ENCODE results near the gene CPSF4.

The CPSF4 gene

GRCh38 chr7:99468336-99468918 lies 29.7 kb downstream of the CPSF4 start:
- no peak for TF ChIP-seq CTCF (IDR thresholded peaks at IDR 0.05; ENCODE audit: low read depth, low read length)
- H3K27me3 ChIP-seq (ENCODE audit: insufficient read depth, low read depth, severe bottlenecking) = no peaks in the 10 kb centered on the region
- no peak overlapping the region for H3K4me3 ChIP-seq (ENCODE audit: low read depth, low read length)
- no peak for DNase-seq
- H3K27ac ChIP-seq = no peak overlapping the region
- H3K36me3 ChIP-seq = peaks cover 13% of the 10 kb centered on the region
- no peaks in the 10 kb centered on the region for H3K9me3 ChIP-seq (ENCODE audit: severe bottlenecking)

GRCh38 chr7:99469381-99470065 lies 30.8 kb downstream of the CPSF4 start:
- no peaks in the 10 kb centered on the region for H3K9me3 ChIP-seq (ENCODE audit: severe bottlenecking)
- H3K4me3 ChIP-seq (ENCODE audit: low read depth, low read length) = no peak overlapping the region
- TF ChIP-seq CTCF (IDR thresholded peaks at IDR 0.05; ENCODE audit: low read depth, low read length) = no peak
- peaks cover 2% of the 10 kb centered on the region for H3K36me3 ChIP-seq
- DNase-seq = no peak
- no peaks in the 10 kb centered on the region for H3K27me3 ChIP-seq (ENCODE audit: insufficient read depth, low read depth, severe bottlenecking)
- H3K27ac ChIP-seq = no peak overlapping the region

- Histone ChIP-seq H3K27me3 (ENCODE audit: insufficient read depth, low read depth, severe bottlenecking) (no peaks in the 10 kb centered on the region), H3K27ac (peak within 1 kb of the TSS; percentile 95), H3K4me3 (ENCODE audit: low read depth, low read length) (peak within 1 kb of the TSS; percentile 95), H3K9me3 (ENCODE audit: severe bottlenecking) (no peaks in the 10 kb centered on the region), H3K36me3 (peaks cover 12% of the 10 kb centered on the region)
- no peak for TF ChIP-seq CTCF (IDR thresholded peaks at IDR 0.05; ENCODE audit: low read depth, low read length)
- DNase-seq = peak; percentile 97
These were observed 34.0 kb downstream of the CPSF4 start, which contains the start of gene ZNF789 for GRCh38 chr7:99472561-99473314. Gene ZNF789 (plus strand): TSS chr7:99472890. CDS start chr7:99476457, 3,567 bp downstream.

- Histone ChIP-seq H3K36me3 (peaks cover 17% of the 10 kb centered on the region), H3K4me3 (ENCODE audit: low read depth, low read length) (peak overlapping the region; percentile 95), H3K27me3 (ENCODE audit: insufficient read depth, low read depth, severe bottlenecking) (no peaks in the 10 kb centered on the region), H3K27ac (peak overlapping the region; percentile 95), H3K9me3 (ENCODE audit: severe bottlenecking) (no peaks in the 10 kb centered on the region)
- TF ChIP-seq CTCF (IDR thresholded peaks at IDR 0.05; ENCODE audit: low read depth, low read length) = no peak
- DNase-seq = no peak
These were observed 34.5 kb downstream of the CPSF4 start for GRCh38 chr7:99473315-99473596.

- TF ChIP-seq CTCF (IDR thresholded peaks at IDR 0.05; ENCODE audit: low read depth, low read length) = no peak
- Histone ChIP-seq H3K36me3 (peaks cover 45% of the 10 kb centered on the region), H3K27me3 (ENCODE audit: insufficient read depth, low read depth, severe bottlenecking) (no peaks in the 10 kb centered on the region), H3K9me3 (ENCODE audit: severe bottlenecking) (no peaks in the 10 kb centered on the region), H3K4me3 (ENCODE audit: low read depth, low read length) (no peak overlapping the region), H3K27ac (no peak overlapping the region)
- no peak for DNase-seq
These were observed 37.4 kb downstream of the CPSF4 start for GRCh38 chr7:99476107-99476506.

Measured in WERI-Rb-1 (cell line).